Measurements from ENCODE around the gene ESX1. TPM values are rescaled to one million over a fixed set of nuclear protein-coding genes. Genes with fewer than 3 reads are reported as not detected.
"Not testable (repeated sequence)": the region's sequence is repeated elsewhere in the genome, so short reads cannot be mapped to it uniquely, and the experiment has no call there.

ESX1 gene
- total and polyA plus RNA-seq, 2 donors (not counting 3 experiments of a cell fraction or from before 2014, with no cell fraction given) = not detected

DNA sequence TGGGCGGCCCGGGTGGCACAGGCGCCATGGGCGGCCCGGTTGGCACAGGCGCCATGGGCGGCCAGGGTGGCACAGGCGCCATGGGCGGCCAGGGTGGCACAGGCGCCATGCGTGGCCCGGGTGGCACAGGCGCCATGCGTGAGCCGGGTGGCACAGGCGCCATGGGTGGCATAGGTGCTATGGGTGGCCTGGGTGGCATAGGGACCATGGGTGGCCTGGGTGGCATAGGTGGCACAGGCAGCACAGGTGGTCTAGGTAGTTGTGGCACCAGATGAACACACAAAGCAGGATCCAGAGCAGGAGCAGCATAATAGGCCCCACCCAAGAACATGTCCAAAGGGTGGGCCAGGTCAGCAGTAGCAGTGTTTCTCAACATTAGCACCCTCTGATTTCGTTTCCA is 4.3 kb downstream of the ESX1 start:
- Histone ChIP-seq H3K4me2 (ENCODE audit: insufficient read depth, low read length) (no peak overlapping the region), H3K27ac (ENCODE audit: insufficient read depth, low read depth, low read length) (no peak overlapping the region), H4K20me1 (replicated peaks; ENCODE audit: control insufficient read depth, extremely low read depth, insufficient read depth, low read length) (no peaks in the 10 kb centered on the region), H3K9me1 (replicated peaks; ENCODE audit: control insufficient read depth, extremely low read depth, insufficient read depth, low read length) (no peaks in the 10 kb centered on the region), H3K36me3 (ENCODE audit: control insufficient read depth in 2 of 2, extremely low read depth in 1 of 2, insufficient read depth in 2 of 2, low read length in 2 of 2) (no peaks in the 10 kb centered on the region), H3K4me3 (replicated peaks in 1 of 3; ENCODE audit: insufficient read depth in 1 of 3, low read depth in 1 of 3, low read length in 3 of 3) (no peak overlapping the region), H3K9me3 (replicated peaks; ENCODE audit: control insufficient read depth, insufficient read depth, low read length) (no peaks in the 10 kb centered on the region), H3K79me2 (ENCODE audit: control insufficient read depth, insufficient read depth, low read length) (no peaks in the 10 kb centered on the region), H2AFZ (ENCODE audit: low read depth, low read length) (no peak overlapping the region), H3K4me1 (ENCODE audit: control insufficient read depth, extremely low read depth, insufficient read depth, low read length) (peaks cover 6% of the 10 kb centered on the region), H3K9ac (replicated peaks; ENCODE audit: extremely low read depth, insufficient read depth, low read length) (no peak overlapping the region), H3K27me3 (ENCODE audit: control insufficient read depth in 2 of 2, insufficient read depth in 2 of 2, low read length in 2 of 2) (peaks cover 15 to 28% of the 10 kb centered on the region in 2 experiments)
- DNase-seq (ENCODE audit: low read depth, low spot score) (no peak), FAIRE-seq (no peak)
- intact Hi-C loops (cut with micrococcal nuclease) (no loop called here), dilution Hi-C loops (cut with MboI; ENCODE audit: extremely low pct_ligation_motif_present, low sequenced_read_pairs) (no loop called here)
- CTCF ChIA-PET = no interaction called here
- POLR2A ChIA-PET = no interaction called here
- TF ChIP-seq FOS (IDR thresholded peaks at IDR 0.05; ENCODE audit: borderline replicate concordance, insufficient read depth, low read length) = no peak
- TF ChIP-seq GATA2 (IDR thresholded peaks at IDR 0.05; ENCODE audit: insufficient read depth, insufficient read length, low read depth, low read length) = no peak
- TF ChIP-seq JUN (IDR thresholded peaks at IDR 0.05; ENCODE audit: borderline replicate concordance, insufficient read depth, insufficient read length, low read depth) = no peak
- TF ChIP-seq, protein P1, sequence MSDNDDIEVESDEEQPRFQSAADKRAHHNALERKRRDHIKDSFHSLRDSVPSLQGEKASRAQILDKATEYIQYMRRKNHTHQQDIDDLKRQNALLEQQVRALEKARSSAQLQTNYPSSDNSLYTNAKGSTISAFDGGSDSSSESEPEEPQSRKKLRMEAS (IDR thresholded peaks at IDR 0.05; ENCODE audit: insufficient read depth, insufficient read length) = no peak
- no peak for TF ChIP-seq POLR2A (IDR thresholded peaks at IDR 0.05; ENCODE audit: low read depth, low read length)
- TF ChIP-seq MYC (IDR thresholded peaks at IDR 0.05; ENCODE audit: low read depth, low read length) = no peak
- no peak for TF ChIP-seq POLR2AphosphoS5 (IDR thresholded peaks at IDR 0.05; ENCODE audit: insufficient read depth, low read depth, low read length)
- TF ChIP-seq EZH2 (IDR thresholded peaks at IDR 0.05; ENCODE audit: borderline replicate concordance, low read depth, low read length, severe bottlenecking) = no peak
- TF ChIP-seq, protein P2, sequence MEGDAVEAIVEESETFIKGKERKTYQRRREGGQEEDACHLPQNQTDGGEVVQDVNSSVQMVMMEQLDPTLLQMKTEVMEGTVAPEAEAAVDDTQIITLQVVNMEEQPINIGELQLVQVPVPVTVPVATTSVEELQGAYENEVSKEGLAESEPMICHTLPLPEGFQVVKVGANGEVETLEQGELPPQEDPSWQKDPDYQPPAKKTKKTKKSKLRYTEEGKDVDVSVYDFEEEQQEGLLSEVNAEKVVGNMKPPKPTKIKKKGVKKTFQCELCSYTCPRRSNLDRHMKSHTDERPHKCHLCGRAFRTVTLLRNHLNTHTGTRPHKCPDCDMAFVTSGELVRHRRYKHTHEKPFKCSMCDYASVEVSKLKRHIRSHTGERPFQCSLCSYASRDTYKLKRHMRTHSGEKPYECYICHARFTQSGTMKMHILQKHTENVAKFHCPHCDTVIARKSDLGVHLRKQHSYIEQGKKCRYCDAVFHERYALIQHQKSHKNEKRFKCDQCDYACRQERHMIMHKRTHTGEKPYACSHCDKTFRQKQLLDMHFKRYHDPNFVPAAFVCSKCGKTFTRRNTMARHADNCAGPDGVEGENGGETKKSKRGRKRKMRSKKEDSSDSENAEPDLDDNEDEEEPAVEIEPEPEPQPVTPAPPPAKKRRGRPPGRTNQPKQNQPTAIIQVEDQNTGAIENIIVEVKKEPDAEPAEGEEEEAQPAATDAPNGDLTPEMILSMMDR (IDR thresholded peaks at IDR 0.05; ENCODE audit: extremely low read depth in 1 of 2, insufficient read depth in 1 of 2, low read depth in 1 of 2, low read length in 2 of 2) = no peak
- no TSS peak for BruUV-seq (replicated peaks)

DNA sequence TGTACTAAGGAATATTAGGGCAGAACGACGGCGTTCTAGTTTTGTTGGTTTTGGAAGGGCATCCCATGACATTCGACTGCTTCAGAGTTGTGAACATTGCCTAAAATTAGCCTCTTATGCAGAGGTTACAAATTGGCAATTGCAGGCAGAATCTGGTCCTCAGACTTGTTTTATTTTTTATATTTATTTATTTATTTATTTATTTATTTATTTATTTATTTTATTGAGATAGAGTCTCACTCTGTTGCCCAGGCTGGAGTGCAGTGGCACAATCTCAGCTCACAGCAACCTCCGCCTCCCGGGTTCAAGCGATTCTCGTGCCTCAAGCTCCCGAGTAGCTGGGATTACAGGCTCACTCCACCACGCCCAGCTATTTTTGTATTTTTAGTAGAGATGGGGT is 24.7 kb downstream of the ESX1 start:
- H4K20me1 ChIP-seq (replicated peaks; ENCODE audit: control insufficient read depth, extremely low read depth, insufficient read depth, low read length); H3K36me3 ChIP-seq (ENCODE audit: control insufficient read depth in 2 of 2, extremely low read depth in 1 of 2, insufficient read depth in 2 of 2, low read length in 2 of 2); H3K79me2 ChIP-seq (ENCODE audit: control insufficient read depth, insufficient read depth, low read length); H2AFZ ChIP-seq (ENCODE audit: low read depth, low read length); POLR2A ChIA-PET; H3K9ac ChIP-seq (replicated peaks; ENCODE audit: extremely low read depth, insufficient read depth, low read length); BruUV-seq (replicated peaks); H3K9me3 ChIP-seq (replicated peaks; ENCODE audit: control insufficient read depth, insufficient read depth, low read length); DNase-seq (ENCODE audit: low read depth, low spot score); FAIRE-seq; H3K27ac ChIP-seq (ENCODE audit: insufficient read depth, low read depth, low read length); intact Hi-C loops (cut with micrococcal nuclease); H3K9me1 ChIP-seq (replicated peaks; ENCODE audit: control insufficient read depth, extremely low read depth, insufficient read depth, low read length); H3K4me2 ChIP-seq (ENCODE audit: insufficient read depth, low read length); H3K4me3 ChIP-seq (replicated peaks in 1 of 3; ENCODE audit: insufficient read depth in 1 of 3, low read depth in 1 of 3, low read length in 3 of 3); H3K27me3 ChIP-seq (ENCODE audit: control insufficient read depth in 2 of 2, insufficient read depth in 2 of 2, low read length in 2 of 2); dilution Hi-C loops (cut with MboI; ENCODE audit: extremely low pct_ligation_motif_present, low sequenced_read_pairs); H3K4me1 ChIP-seq (ENCODE audit: control insufficient read depth, extremely low read depth, insufficient read depth, low read length); CTCF ChIA-PET: not testable (repeated sequence)

Data from endothelial cell of umbilical vein (primary cell).